ENCODE results near the gene SIT1.

Gene SIT1

DNA sequence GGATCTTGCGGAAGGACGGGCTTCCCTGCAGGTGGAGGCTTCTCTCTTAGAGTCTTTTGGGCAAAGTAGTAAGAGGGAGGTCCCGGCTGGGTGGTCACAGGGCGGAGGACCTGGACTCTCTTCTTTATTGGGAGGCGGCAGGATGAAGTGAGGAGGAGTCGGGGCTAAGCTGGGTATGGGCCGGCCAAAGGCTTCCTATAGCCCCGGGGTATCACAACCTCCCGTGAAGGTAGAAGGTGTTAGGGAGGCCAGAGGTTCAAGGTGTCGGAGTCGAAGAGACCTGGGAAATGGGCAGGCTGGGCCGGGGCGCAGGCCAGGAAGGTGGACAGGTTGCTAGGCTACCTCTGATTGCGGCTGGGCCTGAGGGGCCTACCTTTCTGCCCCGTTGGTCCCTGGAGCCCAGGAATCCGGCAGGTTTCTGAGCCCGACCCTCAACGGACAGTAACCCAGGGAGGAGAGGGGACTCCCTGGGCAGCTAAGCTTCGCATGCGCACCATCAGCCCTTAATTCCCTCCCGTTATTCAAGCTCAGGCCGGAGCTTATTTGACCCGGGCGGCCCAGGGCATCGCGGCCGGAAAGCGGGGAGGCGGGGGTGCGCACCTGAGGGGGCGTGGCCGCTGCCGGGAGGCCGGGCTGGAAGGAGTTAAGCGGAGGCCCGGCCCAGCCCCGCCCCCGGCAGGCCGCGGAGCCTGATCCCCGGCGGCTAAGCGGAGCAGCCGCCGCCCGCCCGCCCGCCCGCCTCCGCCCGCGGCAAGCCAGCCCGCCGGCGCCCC, 46.0 kb downstream of the SIT1 start, which contains the start of gene TESK1:
TSS of gene TESK1 (plus strand) at position 685 of the 773 bp plus-strand sequence. CDS start 358 bp downstream, outside the sequence.
- peak in 13 of 14 donors; percentile 43 to 81 (median 68) for DNase-seq

DNA sequence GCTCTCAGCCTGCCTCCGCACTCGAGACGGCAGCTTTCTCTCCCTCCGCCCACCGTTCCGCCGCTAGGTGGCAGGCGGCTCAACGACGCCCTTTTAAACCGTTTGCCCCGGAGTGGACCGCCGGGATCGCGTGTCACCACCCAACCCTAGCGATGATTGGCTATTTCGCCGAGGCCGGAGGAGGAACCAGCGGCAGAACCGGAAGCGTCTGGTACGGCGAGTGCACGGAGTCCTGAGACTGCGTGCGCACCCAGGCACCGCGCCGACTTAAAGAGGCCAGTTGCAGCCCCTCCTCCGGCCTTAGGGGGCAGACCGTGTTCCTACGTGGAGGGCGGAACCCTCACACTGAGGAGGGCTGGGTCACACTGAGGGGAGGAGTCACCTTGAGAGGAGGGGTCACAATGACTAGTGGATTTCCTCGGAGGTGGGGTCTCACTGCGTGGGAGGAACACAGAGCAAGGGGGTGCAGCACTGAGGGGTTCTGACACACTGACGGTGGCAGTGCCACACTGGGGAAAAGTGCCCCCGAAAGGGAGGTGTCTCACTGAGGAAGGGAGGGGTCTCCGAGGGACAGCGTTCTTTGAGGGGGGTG, 46.6 kb downstream of the SIT1 start:
- DNase-seq = peak; percentile 96 to 99 (median 99)

DNA sequence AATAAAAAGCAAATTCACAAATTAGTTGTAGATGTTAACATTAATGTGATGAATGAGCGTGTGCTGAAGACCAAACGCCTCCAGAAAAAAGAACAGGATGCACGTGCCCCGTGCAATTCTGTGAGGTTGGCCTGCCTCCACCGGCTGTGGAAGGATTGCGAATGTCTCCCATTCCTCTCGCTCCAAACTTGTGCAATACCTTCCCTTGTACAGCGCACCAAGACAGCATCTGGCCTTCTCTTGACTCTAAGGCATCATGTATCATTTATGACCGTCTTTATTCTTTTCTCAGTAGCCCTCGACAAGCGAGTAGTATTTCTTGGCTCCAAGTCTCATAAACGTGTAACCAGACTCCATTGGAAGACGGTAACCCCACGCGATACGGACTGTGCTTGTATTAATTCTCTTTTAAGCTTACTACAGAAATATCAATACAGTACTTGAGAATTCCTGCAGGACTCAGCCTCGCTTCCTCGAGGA, 47.2 kb downstream of the SIT1 start:
- peak in 4 of 14 donors; percentile 53 to 69 (median 54) for DNase-seq

- DNase-seq = peak in 3 of 14 donors; percentile 25 to 59 (median 35)
Observed at GRCh38 chr9:35599763-35600604, 50.7 kb downstream of the SIT1 start.
